NK-92 (cell line): ENCODE measurements around the gene MED10.

ENCODE experiments used
- DNase-seq: peaks from one replicate; lab custom pipeline; 2025; ENCODE audit not compliant: unreplicated experiment; lab: John Stamatoyannopoulos, UW

MED10 gene

GRCh38 chr5:6399980-6400910 is 21.9 kb upstream of the MED10 start:
- no peak for DNase-seq

- DNase-seq = no peak
These were observed 20.4 kb upstream of the MED10 start for GRCh38 chr5:6398570-6399230.

- no peak for DNase-seq
These were observed 19.4 kb upstream of the MED10 start for GRCh38 chr5:6397536-6398269.

- no peak for DNase-seq
These were observed 18.6 kb upstream of the MED10 start for GRCh38 chr5:6396836-6397535.

- no peak for DNase-seq
These were observed 17.7 kb upstream of the MED10 start for GRCh38 chr5:6396043-6396442.

GRCh38 chr5:6395621-6396020 is 17.3 kb upstream of the MED10 start:
- no peak for DNase-seq

- no peak for DNase-seq
These were observed 16.7 kb upstream of the MED10 start for GRCh38 chr5:6395102-6395445.

GRCh38 chr5:6394429-6395101 is 16.2 kb upstream of the MED10 start:
- no peak for DNase-seq

- DNase-seq = no peak
These were observed 15.3 kb upstream of the MED10 start for GRCh38 chr5:6393596-6394194.

GRCh38 chr5:6392561-6392960 is 14.2 kb upstream of the MED10 start:
- DNase-seq = no peak

- no peak for DNase-seq
These were observed 12.8 kb upstream of the MED10 start for GRCh38 chr5:6391151-6391550.

- DNase-seq = no peak
These were observed 11.7 kb upstream of the MED10 start for GRCh38 chr5:6389946-6390530.

GRCh38 chr5:6389397-6389796 is 11.1 kb upstream of the MED10 start:
- DNase-seq = no peak

GRCh38 chr5:6387970-6388369 is 9.6 kb upstream of the MED10 start:
- no peak for DNase-seq

GRCh38 chr5:6386271-6386670 is 7.9 kb upstream of the MED10 start:
- DNase-seq = no peak

- no peak for DNase-seq
These were observed 6.5 kb upstream of the MED10 start for GRCh38 chr5:6384856-6385255.

- DNase-seq = no peak
These were observed 5.0 kb upstream of the MED10 start for GRCh38 chr5:6383376-6383775.

- DNase-seq = no peak
These were observed 899 bp upstream of the MED10 start for GRCh38 chr5:6379246-6379645.

- DNase-seq = no peak
These were observed 388 bp upstream of the MED10 start for GRCh38 chr5:6378766-6379103.

GRCh38 chr5:6377582-6377904 is 804 bp downstream of the MED10 start:
- no peak for DNase-seq
